ENCODE measurements around the gene ELP5. TPM values are rescaled to one million over a fixed set of nuclear protein-coding genes. Genes with fewer than 3 reads are reported as not detected.

Gene ELP5
- total and polyA plus RNA-seq, 2 donors (not counting 1 experiment from before 2014, with no cell fraction given) = 22.6 to 33.2 TPM

DNA sequence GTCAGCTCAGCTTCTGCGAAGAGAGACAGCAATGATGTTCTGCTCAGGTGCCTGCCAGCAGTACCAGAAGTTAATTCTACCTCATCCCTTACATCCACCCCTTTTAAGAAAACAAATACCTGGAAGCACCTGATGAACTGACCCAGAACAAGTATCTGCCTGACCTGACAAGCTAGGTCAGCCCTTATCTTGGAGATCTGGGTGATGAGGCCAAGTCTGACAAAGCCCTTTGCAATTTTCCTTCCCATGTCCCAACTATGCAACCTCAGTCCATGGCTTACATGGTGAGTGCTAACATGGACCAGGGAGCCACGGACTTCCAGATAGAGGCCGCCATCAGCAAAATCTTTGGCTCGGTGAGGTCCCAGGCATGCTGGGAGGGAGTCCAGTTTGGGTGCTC is 28.6 kb upstream of the ELP5 start:
- H3K9me3 ChIP-seq (ENCODE audit: control insufficient read depth, insufficient read depth, low read depth, low read length) = no peaks in the 10 kb centered on the region
- H3K27ac ChIP-seq (ENCODE audit: insufficient read depth, low read length) = no peak overlapping the region
- TF ChIP-seq EZH2 (IDR thresholded peaks at IDR 0.05; ENCODE audit: low read length, missing control alignments) = no peak
- TF ChIP-seq, protein P1, sequence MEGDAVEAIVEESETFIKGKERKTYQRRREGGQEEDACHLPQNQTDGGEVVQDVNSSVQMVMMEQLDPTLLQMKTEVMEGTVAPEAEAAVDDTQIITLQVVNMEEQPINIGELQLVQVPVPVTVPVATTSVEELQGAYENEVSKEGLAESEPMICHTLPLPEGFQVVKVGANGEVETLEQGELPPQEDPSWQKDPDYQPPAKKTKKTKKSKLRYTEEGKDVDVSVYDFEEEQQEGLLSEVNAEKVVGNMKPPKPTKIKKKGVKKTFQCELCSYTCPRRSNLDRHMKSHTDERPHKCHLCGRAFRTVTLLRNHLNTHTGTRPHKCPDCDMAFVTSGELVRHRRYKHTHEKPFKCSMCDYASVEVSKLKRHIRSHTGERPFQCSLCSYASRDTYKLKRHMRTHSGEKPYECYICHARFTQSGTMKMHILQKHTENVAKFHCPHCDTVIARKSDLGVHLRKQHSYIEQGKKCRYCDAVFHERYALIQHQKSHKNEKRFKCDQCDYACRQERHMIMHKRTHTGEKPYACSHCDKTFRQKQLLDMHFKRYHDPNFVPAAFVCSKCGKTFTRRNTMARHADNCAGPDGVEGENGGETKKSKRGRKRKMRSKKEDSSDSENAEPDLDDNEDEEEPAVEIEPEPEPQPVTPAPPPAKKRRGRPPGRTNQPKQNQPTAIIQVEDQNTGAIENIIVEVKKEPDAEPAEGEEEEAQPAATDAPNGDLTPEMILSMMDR (conservative IDR thresholded peaks at IDR 0.05 in 1 of 2, IDR thresholded peaks at IDR 0.05 in 1 of 2; ENCODE audit: low read depth in 1 of 2, low read length in 2 of 2) = no peak
- no peak overlapping the region for H3K9ac ChIP-seq (ENCODE audit: insufficient read depth, low read length)
- peaks cover 19% of the 10 kb centered on the region for H3K79me2 ChIP-seq (ENCODE audit: control insufficient read depth, insufficient read depth, low read length)
- DNase-seq (ENCODE audit: low read depth in 2 of 2) = no peak
- peaks cover 43% of the 10 kb centered on the region for H3K36me3 ChIP-seq (ENCODE audit: control insufficient read depth, insufficient read depth, low read length)
- no peak overlapping the region for H3K4me3 ChIP-seq (replicated peaks in 1 of 4; ENCODE audit: control extremely low read depth in 1 of 4, insufficient read depth in 1 of 4, low read depth in 3 of 4, low read length in 4 of 4)
- no peak overlapping the region for H3K4me2 ChIP-seq (ENCODE audit: extremely low read depth, insufficient read depth, low read length)
- H3K4me1 ChIP-seq (ENCODE audit: control insufficient read depth, extremely low read depth, insufficient read depth, low read length) = peaks cover 7% of the 10 kb centered on the region
- H3K27me3 ChIP-seq (ENCODE audit: control insufficient read depth, insufficient read depth, low read length) = no peaks in the 10 kb centered on the region
- H2AFZ ChIP-seq (ENCODE audit: low read length) = no peak overlapping the region
- H4K20me1 ChIP-seq (ENCODE audit: control insufficient read depth, extremely low read depth, insufficient read depth, low read length) = no peaks in the 10 kb centered on the region

DNA sequence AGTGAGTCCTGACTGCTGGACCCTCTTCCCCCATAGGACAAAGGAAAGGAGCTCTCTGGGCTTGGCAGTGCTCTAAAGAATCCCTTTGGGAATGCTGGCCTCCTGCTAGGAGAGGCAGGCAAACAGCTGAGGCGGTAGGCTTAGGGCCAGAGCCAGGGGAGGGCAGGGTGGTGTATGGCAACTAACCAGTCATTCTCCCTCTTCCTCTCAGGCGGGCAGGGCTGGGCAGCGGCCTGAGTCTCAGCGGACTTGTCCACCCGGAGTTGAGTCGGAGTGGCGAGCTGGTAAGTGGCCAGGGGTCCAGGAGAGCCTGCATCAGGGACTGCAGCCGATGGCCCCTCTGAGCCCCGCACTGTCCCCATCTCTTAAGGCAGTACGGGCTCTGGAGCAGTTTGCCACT is 27.9 kb upstream of the ELP5 start:
- Histone ChIP-seq H3K36me3 (ENCODE audit: control insufficient read depth, insufficient read depth, low read length) (peaks cover 44% of the 10 kb centered on the region), H3K9me3 (ENCODE audit: control insufficient read depth, insufficient read depth, low read depth, low read length) (no peaks in the 10 kb centered on the region), H4K20me1 (ENCODE audit: control insufficient read depth, extremely low read depth, insufficient read depth, low read length) (no peaks in the 10 kb centered on the region), H3K4me1 (ENCODE audit: control insufficient read depth, extremely low read depth, insufficient read depth, low read length) (peaks cover 7% of the 10 kb centered on the region), H2AFZ (ENCODE audit: low read length) (no peak overlapping the region), H3K79me2 (ENCODE audit: control insufficient read depth, insufficient read depth, low read length) (peaks cover 22% of the 10 kb centered on the region), H3K4me2 (ENCODE audit: extremely low read depth, insufficient read depth, low read length) (no peak overlapping the region), H3K4me3 (replicated peaks in 1 of 4; ENCODE audit: control extremely low read depth in 1 of 4, insufficient read depth in 1 of 4, low read depth in 3 of 4, low read length in 4 of 4) (no peak overlapping the region), H3K9ac (ENCODE audit: insufficient read depth, low read length) (no peak overlapping the region), H3K27ac (ENCODE audit: insufficient read depth, low read length) (no peak overlapping the region), H3K27me3 (ENCODE audit: control insufficient read depth, insufficient read depth, low read length) (no peaks in the 10 kb centered on the region)
- TF ChIP-seq, protein P1 (conservative IDR thresholded peaks at IDR 0.05 in 1 of 2, IDR thresholded peaks at IDR 0.05 in 1 of 2; ENCODE audit: low read depth in 1 of 2, low read length in 2 of 2) = no peak
- no peak for TF ChIP-seq EZH2 (IDR thresholded peaks at IDR 0.05; ENCODE audit: low read length, missing control alignments)
- DNase-seq (ENCODE audit: low read depth in 2 of 2) = no peak

- Histone ChIP-seq H3K79me2 (ENCODE audit: control insufficient read depth, insufficient read depth, low read length) (peaks cover 25% of the 10 kb centered on the region), H3K9ac (ENCODE audit: insufficient read depth, low read length) (no peak overlapping the region), H4K20me1 (ENCODE audit: control insufficient read depth, extremely low read depth, insufficient read depth, low read length) (no peaks in the 10 kb centered on the region), H3K4me2 (ENCODE audit: extremely low read depth, insufficient read depth, low read length) (no peak overlapping the region), H3K27me3 (ENCODE audit: control insufficient read depth, insufficient read depth, low read length) (no peaks in the 10 kb centered on the region), H3K9me3 (ENCODE audit: control insufficient read depth, insufficient read depth, low read depth, low read length) (no peaks in the 10 kb centered on the region), H3K27ac (ENCODE audit: insufficient read depth, low read length) (no peak overlapping the region), H2AFZ (ENCODE audit: low read length) (no peak overlapping the region), H3K36me3 (ENCODE audit: control insufficient read depth, insufficient read depth, low read length) (peaks cover 50% of the 10 kb centered on the region), H3K4me1 (ENCODE audit: control insufficient read depth, extremely low read depth, insufficient read depth, low read length) (peaks cover 7% of the 10 kb centered on the region), H3K4me3 (replicated peaks in 1 of 4; ENCODE audit: control extremely low read depth in 1 of 4, insufficient read depth in 1 of 4, low read depth in 3 of 4, low read length in 4 of 4) (no peak overlapping the region)
- DNase-seq (ENCODE audit: low read depth in 2 of 2) = no peak
- no peak for TF ChIP-seq EZH2 (IDR thresholded peaks at IDR 0.05; ENCODE audit: low read length, missing control alignments)
- TF ChIP-seq, protein P1 (conservative IDR thresholded peaks at IDR 0.05 in 1 of 2, IDR thresholded peaks at IDR 0.05 in 1 of 2; ENCODE audit: low read depth in 1 of 2, low read length in 2 of 2) = no peak
Measured at GRCh38 chr17:7224661-7225111, 27.3 kb upstream of the ELP5 start.

Measured in fibroblast of lung (primary cell).